GM06990 (cell line): ENCODE results near the gene HS3ST3A1.

Experiments
- DNase-seq: peaks from one replicate; pipeline ENCODE4 v3.0.0-alpha.2; 2011; ENCODE audit not compliant: insufficient read length; ENCODE audit errors: extremely low read depth
- H3K27me3 ChIP-seq: replicated peaks from 2 replicates; pipeline ENCODE4 v1.6.0; 2011; ENCODE audit warnings: low read length; ENCODE audit not compliant: control insufficient read depth, insufficient read depth
- H3K36me3 ChIP-seq: 2 replicates; pipeline ENCODE4 v1.5.1; 2011; ENCODE audit warnings: low read length; ENCODE audit not compliant: control insufficient read depth, insufficient read depth
- H3K4me3 ChIP-seq: replicated peaks from 2 replicates; pipeline ENCODE4 v1.5.1; 2011; ENCODE audit warnings: low read depth, mild to moderate bottlenecking, control low read depth, low read length
- TF ChIP-seq, protein P1 (sequence below): IDR thresholded peaks from 2 replicates; pipeline ENCODE4 v1.5.1; 2011; ENCODE audit warnings: low read length, control low read depth, mild to moderate bottlenecking, inconsistent platforms; ENCODE audit not compliant: insufficient read depth, poor library complexity, severe bottlenecking

Gene HS3ST3A1

DNA sequence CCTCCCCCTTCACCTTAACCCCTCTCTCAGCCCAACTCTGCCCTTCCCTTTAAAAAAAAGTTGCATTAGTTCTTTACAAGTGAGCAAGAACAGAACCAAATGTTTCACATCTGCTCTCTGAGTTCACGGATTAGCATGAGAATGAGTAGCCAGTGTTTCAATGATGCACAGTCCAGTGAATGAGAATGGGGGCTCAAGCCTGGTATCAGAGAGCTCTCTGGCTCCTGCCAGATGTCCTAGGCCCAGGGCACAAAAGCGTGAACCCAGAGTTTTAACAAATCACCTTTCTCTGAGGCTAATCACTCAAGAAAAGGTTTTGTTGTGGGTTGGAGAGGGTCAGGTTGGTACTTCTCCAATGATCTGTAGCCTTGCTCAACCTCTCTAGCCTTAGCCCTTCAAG is 41.5 kb upstream of the HS3ST3A1 start:
- Histone ChIP-seq H3K27me3 (no peaks in the 10 kb centered on the region), H3K36me3 (no peaks in the 10 kb centered on the region), H3K4me3 (no peak overlapping the region)
- TF ChIP-seq, protein P1, sequence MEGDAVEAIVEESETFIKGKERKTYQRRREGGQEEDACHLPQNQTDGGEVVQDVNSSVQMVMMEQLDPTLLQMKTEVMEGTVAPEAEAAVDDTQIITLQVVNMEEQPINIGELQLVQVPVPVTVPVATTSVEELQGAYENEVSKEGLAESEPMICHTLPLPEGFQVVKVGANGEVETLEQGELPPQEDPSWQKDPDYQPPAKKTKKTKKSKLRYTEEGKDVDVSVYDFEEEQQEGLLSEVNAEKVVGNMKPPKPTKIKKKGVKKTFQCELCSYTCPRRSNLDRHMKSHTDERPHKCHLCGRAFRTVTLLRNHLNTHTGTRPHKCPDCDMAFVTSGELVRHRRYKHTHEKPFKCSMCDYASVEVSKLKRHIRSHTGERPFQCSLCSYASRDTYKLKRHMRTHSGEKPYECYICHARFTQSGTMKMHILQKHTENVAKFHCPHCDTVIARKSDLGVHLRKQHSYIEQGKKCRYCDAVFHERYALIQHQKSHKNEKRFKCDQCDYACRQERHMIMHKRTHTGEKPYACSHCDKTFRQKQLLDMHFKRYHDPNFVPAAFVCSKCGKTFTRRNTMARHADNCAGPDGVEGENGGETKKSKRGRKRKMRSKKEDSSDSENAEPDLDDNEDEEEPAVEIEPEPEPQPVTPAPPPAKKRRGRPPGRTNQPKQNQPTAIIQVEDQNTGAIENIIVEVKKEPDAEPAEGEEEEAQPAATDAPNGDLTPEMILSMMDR, result no peak
- no peak for DNase-seq

DNA sequence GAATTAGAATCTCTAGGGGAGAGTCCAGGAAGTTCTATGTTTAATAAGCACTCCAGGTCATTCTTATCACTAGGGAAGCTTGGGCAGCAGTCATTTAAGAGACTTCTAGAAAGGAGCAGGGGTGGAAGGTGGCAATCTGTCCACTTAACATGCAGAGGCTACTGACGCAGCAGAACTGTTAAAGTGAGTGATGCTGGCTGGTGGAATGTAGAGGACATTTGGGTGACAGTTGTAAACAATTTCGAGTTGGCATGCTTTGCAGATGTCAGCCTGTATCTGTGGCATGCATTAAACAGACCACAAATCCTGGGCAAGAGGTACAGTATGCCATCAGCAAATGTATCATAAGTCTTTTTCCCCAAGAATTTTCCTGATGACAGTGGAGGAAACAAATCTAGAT is 40.5 kb upstream of the HS3ST3A1 start:
- TF ChIP-seq, protein P1, result no peak
- no peak for DNase-seq
- no peaks in the 10 kb centered on the region for H3K27me3 ChIP-seq
- H3K36me3 ChIP-seq, result no peaks in the 10 kb centered on the region
- no peak overlapping the region for H3K4me3 ChIP-seq

DNA sequence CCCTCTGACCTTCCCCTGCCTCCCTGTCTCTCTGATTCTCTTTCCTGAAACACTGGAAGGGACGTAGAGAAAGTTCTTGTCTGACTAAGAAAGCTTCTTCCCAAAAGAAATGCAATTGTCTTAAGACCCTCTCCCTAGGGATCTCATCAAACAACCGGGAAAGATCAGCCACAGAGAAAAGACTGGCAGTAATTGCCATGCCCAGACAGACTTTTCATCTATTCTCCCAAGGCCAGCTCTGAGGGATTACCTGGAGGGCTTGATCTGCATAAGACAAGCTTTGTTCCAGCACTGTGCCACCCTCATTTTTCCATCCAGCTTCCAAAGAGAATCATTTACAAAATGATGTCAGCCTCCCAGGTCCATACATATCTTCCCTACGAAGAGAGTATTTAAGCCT is 38.8 kb upstream of the HS3ST3A1 start:
- H3K27me3 ChIP-seq, result no peaks in the 10 kb centered on the region
- TF ChIP-seq, protein P1, result no peak
- no peak for DNase-seq

GRCh38 chr17:13638855-13639458 is 37.2 kb upstream of the HS3ST3A1 start:
- Histone ChIP-seq H3K27me3 (no peaks in the 10 kb centered on the region), H3K36me3 (no peaks in the 10 kb centered on the region), H3K4me3 (no peak overlapping the region)
- TF ChIP-seq, protein P1, result no peak
- DNase-seq, result no peak

More for the DNA sequence above, 38.8 kb upstream of the HS3ST3A1 start:
- no peak overlapping the region for H3K4me3 ChIP-seq
- no peaks in the 10 kb centered on the region for H3K36me3 ChIP-seq

GRCh38 chr17:13636951-13637350 is 35.2 kb upstream of the HS3ST3A1 start:
- no peak overlapping the region for H3K4me3 ChIP-seq
- TF ChIP-seq, protein P1, result no peak
- H3K36me3 ChIP-seq, result no peaks in the 10 kb centered on the region
- no peaks in the 10 kb centered on the region for H3K27me3 ChIP-seq
- DNase-seq, result no peak

DNA sequence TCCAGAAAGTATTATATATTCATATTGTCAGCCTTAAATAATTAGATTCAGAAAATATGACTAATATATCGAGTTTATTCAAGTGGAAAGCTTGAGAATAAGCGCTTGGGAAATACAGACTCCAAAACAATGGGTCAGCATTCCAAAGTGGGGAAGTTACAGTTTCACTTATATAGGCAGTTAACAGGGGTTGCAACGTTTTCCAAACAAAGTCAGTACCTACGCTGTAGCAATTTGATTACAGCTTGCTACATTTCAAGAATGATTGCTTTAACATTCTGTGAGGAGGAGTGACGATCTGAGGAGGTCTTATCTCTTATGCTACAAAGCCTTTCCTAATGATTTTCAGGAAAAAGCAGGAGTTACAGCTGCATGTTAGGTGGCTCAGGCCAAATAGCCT is 34.2 kb upstream of the HS3ST3A1 start:
- Histone ChIP-seq H3K27me3 (no peaks in the 10 kb centered on the region), H3K36me3 (no peaks in the 10 kb centered on the region), H3K4me3 (no peak overlapping the region)
- TF ChIP-seq, protein P1, result no peak
- DNase-seq, result no peak
